SK-N-SH (cell line): Measurements from ENCODE around the gene FAHD1.

Experiments
- EZH2phosphoT487 ChIP-seq: fragments of 200-600 bp; sonication (generic); IDR thresholded peaks from 2 replicates; pipeline ENCODE4 v1.6.1; 2017; ENCODE audit warnings: low read depth, mixed run types, mild to moderate bottlenecking, antibody characterized with exemption, moderate library complexity, borderline replicate concordance
- MXI1 ChIP-seq: IDR thresholded peaks from 2 replicates; pipeline ENCODE4 v1.6.1; 2012; ENCODE audit warnings: mild to moderate bottlenecking, low read depth, low read length, improper control_type of control experiment
- NFIC ChIP-seq: IDR thresholded peaks from 2 replicates; pipeline ENCODE4 v1.4.0; 2012; ENCODE audit warnings: borderline replicate concordance
- POLR2AphosphoS5 ChIP-seq: IDR thresholded peaks from 2 replicates; pipeline ENCODE4 v1.6.1; 2012; ENCODE audit warnings: low read depth, low read length
- SMC3 ChIP-seq: IDR thresholded peaks from 2 replicates; pipeline ENCODE4 v1.6.1; 2012; ENCODE audit warnings: low read depth, low read length, improper control_type of control experiment
- TEAD4 ChIP-seq: IDR thresholded peaks from 2 replicates; pipeline ENCODE4 v1.4.0; 2012; ENCODE audit warnings: mild to moderate bottlenecking, borderline replicate concordance; ENCODE audit not compliant: insufficient read depth
- TF ChIP-seq, protein P1 (sequence below): fragments of 200-600 bp; sonication (generic); IDR thresholded peaks from 2 replicates; pipeline ENCODE4 v1.6.1; 2017; ENCODE audit warnings: antibody characterized with exemption, mild to moderate bottlenecking, moderate library complexity
- TF ChIP-seq, protein P2 (sequence below): IDR thresholded peaks from 2 replicates; pipeline ENCODE4 v1.6.1; 2012; ENCODE audit warnings: mild to moderate bottlenecking, low read depth, low read length, moderate library complexity
- TF ChIP-seq, protein P3 (sequence below): fragments of 150-350 bp; IDR thresholded peaks from 2 replicates; pipeline ENCODE4 v1.6.1; 2017; ENCODE audit warnings: antibody characterized with exemption, low read length, low read depth, borderline replicate concordance
- TF ChIP-seq, protein P4 (sequence below): IDR thresholded peaks from 2 replicates; pipeline ENCODE4; 2012

DNA sequence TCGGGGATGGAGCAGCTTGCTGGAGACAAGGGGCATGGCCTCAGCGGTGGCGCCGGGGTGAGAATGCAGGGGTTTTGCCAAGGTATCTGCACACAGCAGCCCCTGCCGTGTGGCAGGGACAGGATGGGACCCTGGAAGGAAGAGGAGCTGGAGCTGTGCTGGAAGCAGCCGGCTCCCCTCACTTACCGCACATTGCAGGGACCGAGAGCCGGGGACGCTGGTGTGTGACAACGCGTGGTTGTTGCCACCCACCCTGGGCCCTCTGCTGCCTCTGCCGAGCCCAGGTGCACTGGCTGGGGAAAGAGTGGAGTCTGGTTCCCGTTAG lies 41.2 kb upstream of the FAHD1 start:
- no peak for TF ChIP-seq MXI1
- TF ChIP-seq, protein P1, sequence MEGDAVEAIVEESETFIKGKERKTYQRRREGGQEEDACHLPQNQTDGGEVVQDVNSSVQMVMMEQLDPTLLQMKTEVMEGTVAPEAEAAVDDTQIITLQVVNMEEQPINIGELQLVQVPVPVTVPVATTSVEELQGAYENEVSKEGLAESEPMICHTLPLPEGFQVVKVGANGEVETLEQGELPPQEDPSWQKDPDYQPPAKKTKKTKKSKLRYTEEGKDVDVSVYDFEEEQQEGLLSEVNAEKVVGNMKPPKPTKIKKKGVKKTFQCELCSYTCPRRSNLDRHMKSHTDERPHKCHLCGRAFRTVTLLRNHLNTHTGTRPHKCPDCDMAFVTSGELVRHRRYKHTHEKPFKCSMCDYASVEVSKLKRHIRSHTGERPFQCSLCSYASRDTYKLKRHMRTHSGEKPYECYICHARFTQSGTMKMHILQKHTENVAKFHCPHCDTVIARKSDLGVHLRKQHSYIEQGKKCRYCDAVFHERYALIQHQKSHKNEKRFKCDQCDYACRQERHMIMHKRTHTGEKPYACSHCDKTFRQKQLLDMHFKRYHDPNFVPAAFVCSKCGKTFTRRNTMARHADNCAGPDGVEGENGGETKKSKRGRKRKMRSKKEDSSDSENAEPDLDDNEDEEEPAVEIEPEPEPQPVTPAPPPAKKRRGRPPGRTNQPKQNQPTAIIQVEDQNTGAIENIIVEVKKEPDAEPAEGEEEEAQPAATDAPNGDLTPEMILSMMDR = no peak
- TF ChIP-seq, protein P2, sequence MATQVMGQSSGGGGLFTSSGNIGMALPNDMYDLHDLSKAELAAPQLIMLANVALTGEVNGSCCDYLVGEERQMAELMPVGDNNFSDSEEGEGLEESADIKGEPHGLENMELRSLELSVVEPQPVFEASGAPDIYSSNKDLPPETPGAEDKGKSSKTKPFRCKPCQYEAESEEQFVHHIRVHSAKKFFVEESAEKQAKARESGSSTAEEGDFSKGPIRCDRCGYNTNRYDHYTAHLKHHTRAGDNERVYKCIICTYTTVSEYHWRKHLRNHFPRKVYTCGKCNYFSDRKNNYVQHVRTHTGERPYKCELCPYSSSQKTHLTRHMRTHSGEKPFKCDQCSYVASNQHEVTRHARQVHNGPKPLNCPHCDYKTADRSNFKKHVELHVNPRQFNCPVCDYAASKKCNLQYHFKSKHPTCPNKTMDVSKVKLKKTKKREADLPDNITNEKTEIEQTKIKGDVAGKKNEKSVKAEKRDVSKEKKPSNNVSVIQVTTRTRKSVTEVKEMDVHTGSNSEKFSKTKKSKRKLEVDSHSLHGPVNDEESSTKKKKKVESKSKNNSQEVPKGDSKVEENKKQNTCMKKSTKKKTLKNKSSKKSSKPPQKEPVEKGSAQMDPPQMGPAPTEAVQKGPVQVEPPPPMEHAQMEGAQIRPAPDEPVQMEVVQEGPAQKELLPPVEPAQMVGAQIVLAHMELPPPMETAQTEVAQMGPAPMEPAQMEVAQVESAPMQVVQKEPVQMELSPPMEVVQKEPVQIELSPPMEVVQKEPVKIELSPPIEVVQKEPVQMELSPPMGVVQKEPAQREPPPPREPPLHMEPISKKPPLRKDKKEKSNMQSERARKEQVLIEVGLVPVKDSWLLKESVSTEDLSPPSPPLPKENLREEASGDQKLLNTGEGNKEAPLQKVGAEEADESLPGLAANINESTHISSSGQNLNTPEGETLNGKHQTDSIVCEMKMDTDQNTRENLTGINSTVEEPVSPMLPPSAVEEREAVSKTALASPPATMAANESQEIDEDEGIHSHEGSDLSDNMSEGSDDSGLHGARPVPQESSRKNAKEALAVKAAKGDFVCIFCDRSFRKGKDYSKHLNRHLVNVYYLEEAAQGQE = no peak
- TF ChIP-seq, protein P3, sequence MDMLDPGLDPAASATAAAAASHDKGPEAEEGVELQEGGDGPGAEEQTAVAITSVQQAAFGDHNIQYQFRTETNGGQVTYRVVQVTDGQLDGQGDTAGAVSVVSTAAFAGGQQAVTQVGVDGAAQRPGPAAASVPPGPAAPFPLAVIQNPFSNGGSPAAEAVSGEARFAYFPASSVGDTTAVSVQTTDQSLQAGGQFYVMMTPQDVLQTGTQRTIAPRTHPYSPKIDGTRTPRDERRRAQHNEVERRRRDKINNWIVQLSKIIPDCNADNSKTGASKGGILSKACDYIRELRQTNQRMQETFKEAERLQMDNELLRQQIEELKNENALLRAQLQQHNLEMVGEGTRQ = no peak
- no peak for TF ChIP-seq TEAD4
- TF ChIP-seq EZH2phosphoT487 = no peak
- TF ChIP-seq SMC3 = no peak
- no peak for TF ChIP-seq POLR2AphosphoS5
- no peak for TF ChIP-seq NFIC
- TF ChIP-seq, protein P4, sequence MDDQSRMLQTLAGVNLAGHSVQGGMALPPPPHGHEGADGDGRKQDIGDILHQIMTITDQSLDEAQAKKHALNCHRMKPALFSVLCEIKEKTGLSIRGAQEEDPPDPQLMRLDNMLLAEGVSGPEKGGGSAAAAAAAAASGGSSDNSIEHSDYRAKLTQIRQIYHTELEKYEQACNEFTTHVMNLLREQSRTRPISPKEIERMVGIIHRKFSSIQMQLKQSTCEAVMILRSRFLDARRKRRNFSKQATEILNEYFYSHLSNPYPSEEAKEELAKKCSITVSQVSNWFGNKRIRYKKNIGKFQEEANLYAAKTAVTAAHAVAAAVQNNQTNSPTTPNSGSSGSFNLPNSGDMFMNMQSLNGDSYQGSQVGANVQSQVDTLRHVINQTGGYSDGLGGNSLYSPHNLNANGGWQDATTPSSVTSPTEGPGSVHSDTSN = no peak
